ENCODE results near the gene MED15. TPM values are rescaled to one million over a fixed set of nuclear protein-coding genes. Genes with fewer than 3 reads are reported as not detected.

Gene MED15
- total RNA-seq, 4 donors from 2014 or later = 34.0 to 54.1 (median 38.9) TPM

- intact Hi-C loops (cut with DNase I) = no loop called here
- Histone ChIP-seq H3K36me3 (peaks cover 0 to 35% (median 28%) of the 10 kb centered on the region in 4 donors), H3K9me3 (no peaks in the 10 kb centered on the region), H3K4me3 (no peak overlapping the region), H3K27ac (replicated peaks in 1 of 4) (peak overlapping the region; percentile 77 to 85 (median 82)), H3K27me3 (no peaks in the 10 kb centered on the region), H3K4me1 (peaks cover 58 to 83% (median 76%) of the 10 kb centered on the region in 4 donors)
- WGBS = 82% methylated on average over 3 of the region's 7 CpGs
- TF ChIP-seq POLR2A (IDR thresholded peaks at IDR 0.05; ENCODE audit: low read depth) (no peak), EP300 (IDR thresholded peaks at IDR 0.05) (no peak), POLR2AphosphoS5 (IDR thresholded peaks at IDR 0.05) (no peak)
- TF ChIP-seq, protein P1, sequence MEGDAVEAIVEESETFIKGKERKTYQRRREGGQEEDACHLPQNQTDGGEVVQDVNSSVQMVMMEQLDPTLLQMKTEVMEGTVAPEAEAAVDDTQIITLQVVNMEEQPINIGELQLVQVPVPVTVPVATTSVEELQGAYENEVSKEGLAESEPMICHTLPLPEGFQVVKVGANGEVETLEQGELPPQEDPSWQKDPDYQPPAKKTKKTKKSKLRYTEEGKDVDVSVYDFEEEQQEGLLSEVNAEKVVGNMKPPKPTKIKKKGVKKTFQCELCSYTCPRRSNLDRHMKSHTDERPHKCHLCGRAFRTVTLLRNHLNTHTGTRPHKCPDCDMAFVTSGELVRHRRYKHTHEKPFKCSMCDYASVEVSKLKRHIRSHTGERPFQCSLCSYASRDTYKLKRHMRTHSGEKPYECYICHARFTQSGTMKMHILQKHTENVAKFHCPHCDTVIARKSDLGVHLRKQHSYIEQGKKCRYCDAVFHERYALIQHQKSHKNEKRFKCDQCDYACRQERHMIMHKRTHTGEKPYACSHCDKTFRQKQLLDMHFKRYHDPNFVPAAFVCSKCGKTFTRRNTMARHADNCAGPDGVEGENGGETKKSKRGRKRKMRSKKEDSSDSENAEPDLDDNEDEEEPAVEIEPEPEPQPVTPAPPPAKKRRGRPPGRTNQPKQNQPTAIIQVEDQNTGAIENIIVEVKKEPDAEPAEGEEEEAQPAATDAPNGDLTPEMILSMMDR (IDR thresholded peaks at IDR 0.05) = no peak
- DNase-seq (ENCODE audit: extremely low spot score) = no peak
Observed at GRCh38 chr22:20549232-20549841, 41.9 kb downstream of the MED15 start.

DNA sequence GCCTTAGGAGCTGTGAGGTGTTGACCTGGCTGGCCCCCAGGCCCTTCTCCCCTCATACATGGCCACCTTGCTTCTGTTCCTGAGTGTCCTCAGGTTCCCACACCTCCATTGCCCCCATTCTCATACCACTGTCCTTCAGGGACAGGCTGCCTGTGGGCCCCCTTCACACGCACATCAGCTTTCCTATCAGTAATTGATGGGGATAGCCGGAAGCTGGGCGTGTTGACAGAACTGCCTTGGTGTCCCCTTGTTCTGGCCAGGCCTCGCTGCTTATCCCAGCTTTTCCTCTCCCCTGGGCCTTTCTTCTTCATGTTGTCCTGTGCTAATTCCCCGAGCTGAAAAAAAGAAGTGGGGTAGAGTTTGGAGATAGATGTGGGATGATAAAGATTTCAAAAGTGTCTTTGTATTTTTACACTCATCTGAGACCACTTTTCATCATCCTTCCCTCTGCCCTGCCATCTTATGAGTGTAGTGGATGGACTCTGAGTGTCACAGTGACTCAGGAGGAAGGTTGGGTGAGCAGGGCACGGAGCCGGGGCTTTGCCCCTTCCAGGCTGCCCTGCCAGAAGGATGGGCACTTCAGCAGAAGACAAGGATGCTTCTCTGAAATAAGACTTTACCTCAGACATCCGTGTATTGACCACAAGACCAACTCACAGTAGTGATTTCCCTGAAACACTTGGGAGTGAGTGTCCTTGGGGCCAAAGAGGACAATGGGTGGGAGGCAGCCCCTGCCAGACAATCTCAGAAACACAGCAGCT, 42.8 kb downstream of the MED15 start:
- Histone ChIP-seq H3K4me1 (peaks cover 60 to 85% (median 77%) of the 10 kb centered on the region in 4 donors), H3K4me3 (peak overlapping the region in 2 of 4 donors; percentile 1 to 14), H3K27ac (replicated peaks in 1 of 4) (peak overlapping the region; percentile 77 to 85 (median 82)), H3K9me3 (no peaks in the 10 kb centered on the region), H3K36me3 (peaks cover 5 to 36% (median 33%) of the 10 kb centered on the region in 4 donors), H3K27me3 (no peaks in the 10 kb centered on the region)
- WGBS = 94% methylated on average over 8 of the region's 8 CpGs
- intact Hi-C loops (cut with DNase I) = loop anchor here (5.0 kb wide), 1 partner anchor 38 kb away; no protein-coding TSS in a partner anchor
- no peak for DNase-seq (ENCODE audit: extremely low spot score)
- no peak for TF ChIP-seq POLR2A (IDR thresholded peaks at IDR 0.05; ENCODE audit: low read depth)
- TF ChIP-seq, protein P1 (IDR thresholded peaks at IDR 0.05) = no peak
- TF ChIP-seq POLR2AphosphoS5 (IDR thresholded peaks at IDR 0.05) = no peak
- TF ChIP-seq EP300 (IDR thresholded peaks at IDR 0.05) = no peak

GRCh38 chr22:20550851-20551744, 43.7 kb downstream of the MED15 start:
- H3K4me3 ChIP-seq = peak overlapping the region in 3 of 4 donors; percentile 1 to 14 (median 11)
- H3K4me1 ChIP-seq = peaks cover 63 to 79% (median 74%) of the 10 kb centered on the region in 4 donors
- TF ChIP-seq, protein P1 (IDR thresholded peaks at IDR 0.05) = no peak
- TF ChIP-seq POLR2A (IDR thresholded peaks at IDR 0.05; ENCODE audit: low read depth) = no peak
- TF ChIP-seq EP300 (IDR thresholded peaks at IDR 0.05) = no peak
- TF ChIP-seq POLR2AphosphoS5 (IDR thresholded peaks at IDR 0.05) = no peak
- H3K27ac ChIP-seq (replicated peaks in 1 of 4) = peak overlapping the region; percentile 77 to 85 (median 82)
- WGBS = 49% methylated on average over 23 of the region's 27 CpGs
- no peak for DNase-seq (ENCODE audit: extremely low spot score)
- H3K27me3 ChIP-seq = no peaks in the 10 kb centered on the region
- no peaks in the 10 kb centered on the region for H3K9me3 ChIP-seq
- intact Hi-C loops (cut with DNase I) = loop anchor here (5.0 kb wide), 1 partner anchor 39 kb away; no protein-coding TSS in a partner anchor
- peaks cover 9 to 44% (median 39%) of the 10 kb centered on the region in 4 donors for H3K36me3 ChIP-seq

DNA sequence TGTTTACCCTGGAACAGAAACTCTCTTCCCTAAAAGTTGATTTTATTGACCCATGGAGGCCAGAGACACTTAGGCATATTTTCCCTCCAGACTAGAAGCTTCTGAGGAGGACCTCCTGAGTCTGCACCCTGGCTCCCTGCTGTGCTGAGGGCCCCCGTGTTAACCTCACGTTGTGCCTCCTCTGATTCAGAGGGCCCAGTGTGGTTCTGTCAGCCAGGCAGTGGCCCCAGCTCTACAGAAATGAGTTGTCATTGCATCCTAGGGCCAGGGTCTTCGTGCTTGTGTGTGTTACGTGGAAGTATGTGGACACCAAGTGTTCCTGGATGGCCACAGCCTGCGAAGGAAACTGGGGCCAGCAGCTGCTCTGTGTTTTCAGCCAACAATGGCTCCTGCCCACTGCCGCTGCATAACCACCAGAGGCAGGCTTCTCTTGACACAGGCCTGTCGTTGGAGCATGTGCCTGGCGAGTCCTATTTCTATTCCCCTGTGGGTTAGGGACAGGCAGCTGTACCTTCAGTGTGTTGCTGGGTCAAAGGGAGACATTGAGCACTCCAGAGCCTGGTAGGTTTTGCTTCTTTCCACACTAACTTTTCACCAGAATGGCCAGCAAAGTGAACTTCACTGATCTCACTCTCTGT, 44.5 kb downstream of the MED15 start:
- peaks cover 9 to 53% (median 42%) of the 10 kb centered on the region in 4 donors for H3K36me3 ChIP-seq
- no peaks in the 10 kb centered on the region for H3K9me3 ChIP-seq
- peak overlapping the region; percentile 77 to 85 (median 82) for H3K27ac ChIP-seq (replicated peaks in 1 of 4)
- no peak for TF ChIP-seq POLR2A (IDR thresholded peaks at IDR 0.05; ENCODE audit: low read depth)
- TF ChIP-seq, protein P1 (IDR thresholded peaks at IDR 0.05) = peak in 1 of 3 experiments; percentile 37
- H3K27me3 ChIP-seq = no peaks in the 10 kb centered on the region
- WGBS = 53% methylated on average over 6 of the region's 8 CpGs
- intact Hi-C loops (cut with DNase I) = loop anchor here (5.0 kb wide), 1 partner anchor 40 kb away; no protein-coding TSS in a partner anchor
- H3K4me3 ChIP-seq = no peak overlapping the region
- peaks cover 65 to 76% (median 70%) of the 10 kb centered on the region in 4 donors for H3K4me1 ChIP-seq
- DNase-seq (ENCODE audit: extremely low spot score) = no peak

All from esophagus muscularis mucosa (tissue), 4 donors.